GM18502 (cell line): ENCODE data around the gene POM121L2.
"Not testable (repeated sequence)": the region's sequence is repeated elsewhere in the genome, so short reads cannot be mapped to it uniquely, and the experiment has no call there.

Source experiments
- ATAC-seq: cut with Tn5 transposase; IDR thresholded peaks from one replicate; pipeline ENCODE4 v1.9.1; 2021; ENCODE audit warnings: mild to moderate bottlenecking; ENCODE audit not compliant: unreplicated experiment, poor library complexity

The POM121L2 gene

GRCh38 chr6:27267003-27267402, 45.1 kb downstream of the POM121L2 start:
- not testable (repeated sequence) for ATAC-seq

- ATAC-seq: no peak
Measured at GRCh38 chr6:27263886-27264285, 48.2 kb downstream of the POM121L2 start.

GRCh38 chr6:27260836-27261375, 51.2 kb downstream of the POM121L2 start:
- no peak for ATAC-seq

- ATAC-seq: no peak
Measured at GRCh38 chr6:27260369-27260768, 51.7 kb downstream of the POM121L2 start.
